Omental fat pad (tissue), 4 donors: Measurements from ENCODE around the gene WDR6. TPM values are rescaled to one million over a fixed set of nuclear protein-coding genes. Genes with fewer than 3 reads are reported as not detected.

Source experiments
- ATAC-seq: fragments of 150-250 bp; one replicate; pipeline ENCODE4 v1.9.1; 2016; ENCODE audit warnings: mild to moderate bottlenecking, moderate library complexity; ENCODE audit not compliant: low FRiP score
- DNase-seq: peaks from one replicate; pipeline ENCODE4 v3.0.0-alpha.2; 2019; ENCODE audit warnings: low spot score
- CTCF ChIP-seq, 3 donors: fragments of 450-650 bp; IDR thresholded peaks; one replicate each; pipeline ENCODE4 v1.5.1; 2016 to 2017; ENCODE audit warnings: antibody characterized with exemption in 3 of 3, mild to moderate bottlenecking in 3 of 3, moderate library complexity in 2 of 3
- total RNA-seq, 4 donors: library from RNA; depleted of rRNA; stranded (reverse); fragments of >200 nt; gene quantifications; one replicate each; pipeline ENCODE4 v1.1.0, GENCODE V29; 2016

WDR6 gene
- total RNA-seq, 4 donors from 2014 or later, result 69.2 to 121 (median 81.5) TPM

GRCh38 chr3:49026536-49026935 lies 19.3 kb downstream of the WDR6 start:
- DNase-seq (no peak), ATAC-seq (no peak)
- no peak for TF ChIP-seq CTCF (IDR thresholded peaks at IDR 0.05)

- DNase-seq (no peak), ATAC-seq (no peak)
- no peak for TF ChIP-seq CTCF (IDR thresholded peaks at IDR 0.05)
Measured at GRCh38 chr3:49027634-49028033, 20.4 kb downstream of the WDR6 start.

GRCh38 chr3:49028298-49028672 lies 21.1 kb downstream of the WDR6 start:
- DNase-seq (no peak), ATAC-seq (no peak)
- TF ChIP-seq CTCF (IDR thresholded peaks at IDR 0.05), result no peak

GRCh38 chr3:49028673-49029562 lies 21.7 kb downstream of the WDR6 start, which contains the start of gene IMPDH2:
TSS of gene IMPDH2 (minus strand) at chr3:49029398. CDS start at chr3:49029350, 48 bp downstream.
- ATAC-seq (peak; percentile 85), DNase-seq (peak; percentile 87)
- no peak for TF ChIP-seq CTCF (IDR thresholded peaks at IDR 0.05)

GRCh38 chr3:49029563-49029884 lies 22.3 kb downstream of the WDR6 start:
- DNase-seq, result no peak
- no peak for TF ChIP-seq CTCF (IDR thresholded peaks at IDR 0.05)
- ATAC-seq, result no peak

- no peak for TF ChIP-seq CTCF (IDR thresholded peaks at IDR 0.05)
- ATAC-seq (no peak), DNase-seq (no peak)
Measured at GRCh38 chr3:49030321-49030720, 23.1 kb downstream of the WDR6 start.
